ELR (cell line): Measurements from ENCODE around the gene UXS1.
A peak's percentile ranks its signal among the peaks of the same experiment; 100 is the strongest.

Experiments
- DNase-seq: peaks from one replicate; pipeline ENCODE4 v3.0.0-alpha.2; 2015; ENCODE audit warnings: low read depth

Gene UXS1

DNA sequence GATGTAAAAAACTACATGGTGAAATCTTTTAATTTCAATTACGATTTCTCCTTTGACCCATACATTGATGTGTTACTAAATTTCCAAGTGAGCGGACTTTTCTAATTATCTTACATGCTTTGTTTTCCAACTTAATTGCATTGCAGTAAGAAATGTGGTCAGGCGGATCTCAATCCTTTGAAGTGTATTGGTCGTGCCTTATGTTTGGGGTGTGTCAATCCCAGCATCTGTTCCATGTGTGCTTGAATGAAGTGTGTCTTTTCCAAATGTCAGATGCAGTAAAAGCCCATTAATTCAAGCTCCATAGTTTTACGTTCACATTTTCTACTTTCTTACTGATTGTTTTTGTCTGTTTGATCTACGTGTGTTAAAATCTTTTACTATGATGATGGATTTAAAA lies 113.1 kb downstream of the UXS1 start:
- DNase-seq: no peak

- no peak for DNase-seq
These were observed 116.0 kb downstream of the UXS1 start for GRCh38 chr2:106078096-106078495.

GRCh38 chr2:106076941-106077340 lies 117.2 kb downstream of the UXS1 start:
- DNase-seq: no peak

DNA sequence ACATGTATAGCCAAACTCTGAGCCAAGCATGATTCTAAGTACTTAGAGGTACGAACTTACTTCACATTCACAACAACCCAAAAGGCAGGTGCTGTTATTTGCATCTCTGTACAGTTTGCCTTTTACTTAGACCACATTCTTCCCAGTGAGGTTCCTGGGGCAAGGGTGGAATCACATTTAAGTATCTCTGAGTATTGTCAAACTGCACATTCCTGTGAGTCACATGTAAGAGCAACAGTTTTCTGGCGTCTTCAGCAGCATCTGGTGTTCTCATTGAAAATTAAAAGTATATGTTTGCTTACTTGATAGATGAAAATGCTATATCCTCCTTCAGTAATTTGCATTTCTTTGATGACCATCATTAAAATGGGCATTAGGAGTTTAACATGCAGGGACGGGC lies 119.1 kb downstream of the UXS1 start:
- DNase-seq: no peak

DNA sequence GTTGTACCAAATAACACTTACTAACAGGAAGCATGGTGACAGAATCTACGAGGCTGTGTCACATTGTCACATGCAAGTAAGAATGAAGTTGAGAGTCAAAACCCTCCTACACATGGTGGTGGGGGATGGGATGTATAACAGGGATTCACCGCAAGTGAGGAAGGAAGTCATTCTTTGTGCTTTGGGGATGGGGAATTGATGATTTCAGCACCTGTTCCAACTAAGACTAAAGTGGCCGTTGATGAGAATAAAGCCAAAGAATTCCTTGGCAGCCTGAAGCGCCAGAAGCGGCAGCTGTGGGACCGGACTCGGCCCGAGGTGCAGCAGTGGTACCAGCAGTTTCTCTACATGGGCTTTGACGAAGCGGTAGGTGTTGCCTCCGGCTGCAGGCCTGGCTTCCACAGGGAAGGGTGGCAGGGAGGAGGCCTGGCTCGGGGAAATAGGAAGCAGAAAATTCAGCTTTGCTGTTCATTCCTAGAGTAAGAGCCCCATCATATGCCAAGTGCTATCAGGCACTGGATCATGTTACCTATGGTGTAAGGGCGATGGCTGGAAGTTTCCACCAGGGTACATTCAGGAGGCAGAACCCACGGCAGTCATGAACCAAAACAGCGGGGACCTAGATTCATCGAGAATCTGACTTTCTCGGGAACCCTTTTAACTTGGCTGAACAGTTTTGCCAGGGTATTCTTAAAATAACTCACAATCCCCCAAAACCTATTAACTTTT lies 120.3 kb downstream of the UXS1 start:
- DNase-seq: no peak

GRCh38 chr2:106070181-106070580 lies 123.9 kb downstream of the UXS1 start:
- no peak for DNase-seq

DNA sequence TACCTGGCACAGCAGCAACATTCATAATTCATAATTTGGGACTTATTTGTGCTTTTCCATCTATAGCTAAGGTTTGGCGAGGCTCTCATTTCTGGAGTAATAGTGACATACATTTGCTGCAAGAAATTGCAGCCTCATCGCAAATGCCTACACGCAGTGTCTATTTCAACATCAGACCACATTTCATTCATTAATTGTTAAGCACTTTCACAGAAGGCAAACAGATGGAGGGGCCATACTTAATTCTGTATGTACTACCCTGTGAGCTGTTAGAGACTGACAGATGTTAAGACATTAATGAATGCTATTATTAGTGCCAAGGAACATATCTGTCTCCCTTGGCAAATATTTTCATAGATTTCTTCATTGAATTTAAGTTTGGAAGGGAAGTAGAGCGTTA lies 125.7 kb downstream of the UXS1 start:
- DNase-seq: no peak

GRCh38 chr2:106065983-106066820 lies 127.9 kb downstream of the UXS1 start:
- DNase-seq: no peak

GRCh38 chr2:106065268-106065982 lies 128.7 kb downstream of the UXS1 start:
- DNase-seq: no peak

DNA sequence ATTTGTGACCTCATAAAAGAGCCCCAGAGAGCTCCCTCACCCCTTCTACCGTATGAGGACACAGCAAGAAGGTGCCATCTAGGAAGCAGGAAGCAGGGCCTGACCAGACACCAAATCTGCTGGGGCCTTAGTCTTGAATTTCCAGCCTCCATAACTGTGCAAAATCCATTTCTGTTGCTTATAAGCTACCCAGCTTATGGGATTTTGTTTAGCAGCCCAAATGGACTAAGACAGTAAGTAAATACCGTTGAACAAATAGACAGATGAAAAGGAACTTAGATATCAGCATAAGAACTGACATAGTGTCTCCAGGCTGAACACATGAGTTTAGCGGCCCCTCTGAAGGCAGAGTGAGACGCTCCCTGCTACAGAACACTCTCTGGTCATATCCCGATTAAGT lies 130.9 kb downstream of the UXS1 start:
- DNase-seq: no peak

DNA sequence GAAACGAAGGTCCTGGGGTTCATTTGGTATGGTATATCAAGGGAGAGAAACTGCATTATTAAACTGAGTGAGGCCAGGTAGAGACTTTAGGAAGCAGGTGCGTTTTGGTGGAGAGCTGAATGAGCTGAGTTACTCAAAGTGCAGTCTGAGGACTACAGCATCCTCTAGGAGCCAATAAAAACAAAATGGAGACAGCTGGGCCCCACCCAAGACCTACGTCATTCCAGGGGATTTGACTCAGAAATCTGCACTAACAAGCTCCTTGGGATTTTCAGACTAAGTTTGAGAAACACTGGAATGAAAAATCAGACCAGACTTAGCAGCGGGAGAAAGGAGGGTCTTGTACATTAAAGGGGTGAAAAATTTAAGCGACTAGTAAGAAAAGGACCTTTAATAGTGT lies 131.5 kb downstream of the UXS1 start:
- DNase-seq: no peak

- DNase-seq: no peak
These were observed 132.3 kb downstream of the UXS1 start for GRCh38 chr2:106061611-106062349.

GRCh38 chr2:106059416-106060065 lies 134.6 kb downstream of the UXS1 start:
- no peak for DNase-seq

- no peak for DNase-seq
These were observed 135.5 kb downstream of the UXS1 start for GRCh38 chr2:106058469-106059137.

DNA sequence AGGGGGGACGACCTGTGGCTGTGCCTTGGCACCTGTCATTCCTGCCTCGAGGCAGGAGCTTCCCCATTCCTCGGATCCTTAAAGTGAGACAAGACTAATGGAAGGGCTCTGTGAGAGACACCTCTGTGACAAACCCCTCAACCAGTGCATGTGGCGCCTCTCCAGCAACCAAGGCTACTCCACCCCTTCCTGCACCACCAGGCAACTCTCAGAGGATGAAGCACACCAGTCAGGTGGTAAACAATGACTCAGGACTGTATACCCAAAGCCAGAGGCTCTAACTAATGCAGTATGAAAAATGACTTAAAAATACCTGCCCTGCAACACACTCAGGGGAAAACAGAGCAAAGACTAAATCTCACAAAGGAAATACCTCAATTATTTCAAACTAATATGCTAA lies 136.9 kb downstream of the UXS1 start:
- no peak for DNase-seq

GRCh38 chr2:106054880-106055655 lies 139.0 kb downstream of the UXS1 start:
- DNase-seq: no peak

- DNase-seq: no peak
These were observed 139.8 kb downstream of the UXS1 start for GRCh38 chr2:106054321-106054720.

DNA sequence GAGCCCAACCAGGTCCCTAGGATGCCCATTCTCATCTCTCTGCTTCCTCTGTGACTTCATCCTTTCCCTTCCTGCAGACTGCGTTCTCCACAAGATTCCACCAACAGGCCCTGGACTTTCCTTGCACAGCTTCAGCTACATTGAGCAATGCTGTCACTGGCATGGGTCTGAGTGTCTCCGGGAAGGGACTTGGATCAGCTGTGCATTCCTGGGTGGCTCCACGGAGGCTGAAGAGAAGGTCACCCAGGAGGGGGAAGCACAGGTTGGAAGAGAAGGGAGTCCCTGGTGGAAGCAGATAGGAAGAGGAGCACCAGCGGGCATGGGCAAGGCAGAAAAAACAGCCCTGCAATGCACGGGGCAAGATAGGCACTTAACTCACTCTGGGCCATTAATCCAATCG lies 140.5 kb downstream of the UXS1 start:
- DNase-seq: no peak

DNA sequence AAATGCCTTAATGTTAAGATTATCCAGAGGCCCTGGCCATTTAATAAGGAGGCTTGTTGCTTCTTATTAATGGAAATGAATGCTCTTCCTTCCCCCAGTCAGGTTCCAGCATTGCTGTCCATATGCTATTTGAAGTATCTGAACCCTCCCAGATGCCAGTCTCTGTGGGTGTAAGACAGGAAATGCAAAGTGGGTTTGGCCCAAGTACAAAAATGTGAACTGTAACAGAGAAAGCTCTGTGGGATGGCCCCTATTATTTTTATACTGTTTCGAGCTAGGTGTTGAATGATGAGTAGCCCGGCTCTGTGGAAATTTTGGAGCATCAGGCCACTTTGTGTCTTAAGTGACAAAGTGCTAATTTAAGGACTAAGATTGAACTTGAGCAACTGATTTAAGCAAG lies 141.0 kb downstream of the UXS1 start:
- DNase-seq: peak; percentile 26

DNA sequence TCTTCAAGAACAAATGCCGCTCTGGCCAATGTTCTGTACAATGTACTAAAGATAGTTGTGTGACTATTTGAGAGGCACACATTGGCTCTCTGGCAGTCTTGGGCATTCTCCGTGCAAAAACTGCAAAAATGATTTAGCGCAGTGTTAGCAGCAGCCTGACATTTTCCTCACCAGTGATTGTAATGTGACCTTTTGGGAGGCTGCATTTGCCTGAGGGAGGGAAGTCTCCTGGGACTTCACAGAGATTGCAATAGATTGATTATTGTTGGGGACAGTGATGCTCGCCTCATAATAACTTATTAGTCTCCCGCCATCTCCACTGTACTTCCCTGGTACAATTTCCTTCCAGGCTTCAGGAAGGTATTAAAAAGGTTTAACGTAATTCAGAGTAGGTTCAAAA lies 149.2 kb downstream of the UXS1 start:
- DNase-seq: no peak
